Mesothelial cell of epicardium (in vitro differentiated cells): ENCODE measurements around the gene RAP1GAP. TPM values are rescaled to one million over a fixed set of nuclear protein-coding genes. Genes with fewer than 3 reads are reported as not detected.
A peak's percentile ranks its signal among the peaks of the same experiment; 100 is the strongest.

Experiments
- DNase-seq, 2 experiments: peaks; one replicate each; pipeline ENCODE4 v3.0.0; 2021; ENCODE audit warnings: low spot score in 2 of 2; ENCODE audit not compliant: unreplicated experiment in 2 of 2
- H3K27ac Mint-ChIP-seq: 2 replicates; pipeline ENCODE4 v1.8.0; 2021; ENCODE audit warnings: mixed read lengths
- H3K27me3 Mint-ChIP-seq: 2 replicates; pipeline ENCODE4 v1.8.0; 2021; ENCODE audit warnings: low read depth, mixed read lengths
- H3K36me3 Mint-ChIP-seq: 2 replicates; pipeline ENCODE4 v1.8.0; 2021; ENCODE audit warnings: mixed read lengths
- H3K4me1 Mint-ChIP-seq: 2 replicates; pipeline ENCODE4 v1.8.0; 2021; ENCODE audit warnings: mixed read lengths
- H3K4me3 Mint-ChIP-seq: 2 replicates; pipeline ENCODE4 v1.8.0; 2021; ENCODE audit warnings: mild to moderate bottlenecking, moderate library complexity, mixed read lengths
- H3K9me3 Mint-ChIP-seq: 2 replicates; pipeline ENCODE4 v1.8.0; 2021; ENCODE audit warnings: mixed read lengths
- CTCF ChIP-seq: fragments of 200-600 bp; sonication (generic); IDR thresholded peaks from one replicate; pipeline ENCODE4 v1.5.0; 2021; ENCODE audit warnings: antibody characterized with exemption; ENCODE audit not compliant: unreplicated experiment
- total RNA-seq: library from RNA; stranded (reverse); gene quantifications from 3 replicates; pipeline ENCODE4 v1.2.1, GENCODE V29; 2021

Gene RAP1GAP
- total RNA-seq, 1 donor from 2014 or later = 8.0 TPM

- Mint-ChIP-seq H3K36me3 (no peaks in the 10 kb centered on the region), H3K27me3 (peaks cover 49% of the 10 kb centered on the region), H3K4me1 (no peaks in the 10 kb centered on the region), H3K27ac (no peak overlapping the region), H3K4me3 (peak overlapping the region; percentile 59), H3K9me3 (no peaks in the 10 kb centered on the region)
- DNase-seq = no peak
- TF ChIP-seq CTCF = no peak
Observed at GRCh38 chr1:21659924-21660326, 9.2 kb downstream of the RAP1GAP start.

- peak; percentile 77 to 95 for DNase-seq
- no peaks in the 10 kb centered on the region for H3K9me3 Mint-ChIP-seq
Observed at GRCh38 chr1:21659099-21659923, 9.8 kb downstream of the RAP1GAP start.

GRCh38 chr1:21657456-21658190 is 11.5 kb downstream of the RAP1GAP start:
- H3K27ac Mint-ChIP-seq = no peak overlapping the region
- no peak for DNase-seq
- H3K36me3 Mint-ChIP-seq = no peaks in the 10 kb centered on the region
- TF ChIP-seq CTCF = no peak
- no peak overlapping the region for H3K4me3 Mint-ChIP-seq
- H3K9me3 Mint-ChIP-seq = no peaks in the 10 kb centered on the region
- H3K27me3 Mint-ChIP-seq = peaks cover 57% of the 10 kb centered on the region
- no peaks in the 10 kb centered on the region for H3K4me1 Mint-ChIP-seq

More at GRCh38 chr1:21659099-21659923, 9.8 kb downstream of the RAP1GAP start:
- Mint-ChIP-seq H3K27me3 (peaks cover 51% of the 10 kb centered on the region), H3K36me3 (no peaks in the 10 kb centered on the region), H3K4me3 (peak overlapping the region; percentile 59), H3K4me1 (no peaks in the 10 kb centered on the region), H3K27ac (no peak overlapping the region)
- peak; percentile 92 for TF ChIP-seq CTCF

- H3K9me3 Mint-ChIP-seq = no peaks in the 10 kb centered on the region
- DNase-seq = no peak
Observed at GRCh38 chr1:21655748-21656147, 13.4 kb downstream of the RAP1GAP start.

GRCh38 chr1:21655259-21655658 is 13.9 kb downstream of the RAP1GAP start:
- no peaks in the 10 kb centered on the region for H3K9me3 Mint-ChIP-seq

More at GRCh38 chr1:21655748-21656147, 13.4 kb downstream of the RAP1GAP start:
- H3K36me3 Mint-ChIP-seq = no peaks in the 10 kb centered on the region
- H3K4me1 Mint-ChIP-seq = peaks cover 9% of the 10 kb centered on the region
- H3K27me3 Mint-ChIP-seq = peaks cover 58% of the 10 kb centered on the region
- H3K27ac Mint-ChIP-seq = no peak overlapping the region
- no peak overlapping the region for H3K4me3 Mint-ChIP-seq
- TF ChIP-seq CTCF = no peak

More at GRCh38 chr1:21655259-21655658, 13.9 kb downstream of the RAP1GAP start:
- no peak for TF ChIP-seq CTCF
- Mint-ChIP-seq H3K36me3 (no peaks in the 10 kb centered on the region), H3K4me1 (peaks cover 9% of the 10 kb centered on the region), H3K27ac (no peak overlapping the region), H3K27me3 (peaks cover 58% of the 10 kb centered on the region), H3K4me3 (no peak overlapping the region)
- DNase-seq = no peak
